GM23338 (cell line): ENCODE measurements around the gene DPH7.

Experiments
- CREB1 ChIP-seq: fragments of 250-450 bp; sonication (Bioruptor Pico); IDR thresholded peaks from 2 replicates; pipeline ENCODE4 v1.5.0; 2020; ENCODE audit warnings: low read depth, mild to moderate bottlenecking, moderate library complexity
- CTCF ChIP-seq, 2 experiments: fragments of 200-600 bp in 1 of 2; sonication (generic) in 1 of 2; conservative IDR thresholded peaks; 2 replicates each; pipeline versions ENCODE4 v1.5.1 to v1.6.1; 2016 to 2017; ENCODE audit warnings: antibody characterized with exemption in 2 of 2, low read depth in 2 of 2, mild to moderate bottlenecking in 2 of 2, moderate library complexity in 1 of 2
- ETS1 ChIP-seq: IDR thresholded peaks from 2 replicates; pipeline ENCODE4 v1.6.1; 2016; ENCODE audit warnings: antibody characterized with exemption
- EZH2 ChIP-seq: fragments of 200-600 bp; sonication (generic); IDR thresholded peaks from one replicate; pipeline ENCODE4 v1.8.0; 2017; ENCODE audit warnings: antibody characterized with exemption, mild to moderate bottlenecking, low read depth; ENCODE audit not compliant: unreplicated experiment
- EZH2phosphoT487 ChIP-seq: fragments of 200-600 bp; sonication (generic); IDR thresholded peaks from one replicate; pipeline ENCODE4 v1.8.1; 2018; ENCODE audit warnings: antibody characterized with exemption; ENCODE audit not compliant: unreplicated experiment
- JUNB ChIP-seq: IDR thresholded peaks from one replicate; pipeline ENCODE4 v1.6.1; 2016; ENCODE audit warnings: antibody characterized with exemption; ENCODE audit not compliant: unreplicated experiment
- NANOG ChIP-seq: IDR thresholded peaks from 2 replicates; pipeline ENCODE4 v1.6.1; 2016; ENCODE audit warnings: antibody characterized with exemption, borderline replicate concordance
- POLR2AphosphoS5 ChIP-seq: IDR thresholded peaks from 2 replicates; pipeline ENCODE4 v1.6.1; 2016; ENCODE audit warnings: antibody characterized with exemption, low read depth
- REST ChIP-seq: IDR thresholded peaks from one replicate; pipeline ENCODE4 v1.6.1; 2018; ENCODE audit warnings: antibody characterized with exemption; ENCODE audit not compliant: unreplicated experiment
- STAT1 ChIP-seq: IDR thresholded peaks from one replicate; pipeline ENCODE4 v1.6.1; 2016; ENCODE audit warnings: antibody characterized with exemption; ENCODE audit not compliant: unreplicated experiment
- ZNF114 ChIP-seq: fragments of 250-450 bp; sonication (Bioruptor Pico); IDR thresholded peaks from 2 replicates; pipeline ENCODE4 v1.5.0; 2020; ENCODE audit warnings: mild to moderate bottlenecking, moderate library complexity
- ZNF331 ChIP-seq: fragments of 250-450 bp; sonication (Bioruptor Pico); IDR thresholded peaks from 2 replicates; pipeline ENCODE4 v1.5.0; 2020; ENCODE audit warnings: low read depth, mild to moderate bottlenecking, moderate library complexity
- ZNF462 ChIP-seq: fragments of 250-450 bp; sonication (Bioruptor Pico); IDR thresholded peaks from 2 replicates; pipeline ENCODE4 v1.5.0; 2020; ENCODE audit warnings: mild to moderate bottlenecking, moderate library complexity

- TF ChIP-seq CTCF (conservative IDR thresholded peaks at IDR 0.05; ENCODE audit: low read depth in 2 of 2) (no peak), CREB1 (CRISPR knock-in tag) (no peak), POLR2AphosphoS5 (no peak), REST (no peak), EZH2 (no peak), ZNF462 (CRISPR knock-in tag) (no peak), ETS1 (no peak), JUNB (no peak), EZH2phosphoT487 (no peak), ZNF114 (no peak), NANOG (no peak), STAT1 (no peak), ZNF331 (CRISPR knock-in tag) (no peak)
Measured at GRCh38 chr9:137575364-137575715, 3.4 kb downstream of the DPH7 start.
